Measurements from ENCODE around the gene CHRDL1. TPM values are rescaled to one million over a fixed set of nuclear protein-coding genes. Genes with fewer than 3 reads are reported as not detected.

CHRDL1 gene
- total RNA-seq, 1 experiment from 2014 or later: 0.47 TPM

DNA sequence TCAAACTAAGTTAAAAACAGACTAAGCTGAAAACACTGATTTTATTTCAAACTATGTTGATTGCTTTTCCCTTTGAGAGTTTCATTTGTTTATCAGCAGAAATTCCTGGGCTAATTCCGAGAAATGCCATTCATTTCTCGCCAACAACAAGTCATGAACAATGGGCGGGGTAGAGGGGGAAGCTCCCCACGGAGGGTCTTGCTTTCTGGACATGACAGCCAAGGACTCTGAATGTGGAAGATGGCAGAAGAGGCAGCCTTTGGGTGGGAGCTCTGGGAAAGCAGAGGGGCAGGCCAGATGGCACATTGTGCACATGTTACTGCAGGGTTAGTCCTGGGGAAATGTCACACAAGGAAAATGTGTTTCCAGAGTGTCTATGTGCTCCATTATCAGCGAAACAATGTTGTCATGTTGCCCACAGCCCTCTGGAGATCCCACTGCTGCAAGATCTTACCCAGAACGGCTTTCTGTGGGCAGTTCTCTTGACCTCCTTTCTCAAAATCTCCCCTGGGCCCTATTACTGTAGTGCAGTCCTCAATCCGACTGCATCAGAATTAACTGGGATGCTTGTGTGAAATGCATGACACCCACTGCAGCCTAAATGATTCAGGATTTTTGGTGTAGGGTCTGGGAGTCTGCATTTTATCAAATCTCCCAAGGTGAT, 45.0 kb downstream of the CHRDL1 start:
- no peak for ATAC-seq
- Histone ChIP-seq H3K4me1 (ENCODE audit: insufficient read depth, low read length) (no peaks in the 10 kb centered on the region), H3K9ac (ENCODE audit: low read length) (no peak overlapping the region), H4K20me1 (ENCODE audit: low read length) (no peaks in the 10 kb centered on the region), H3F3A (ENCODE audit: low read length, unreplicated experiment) (no peaks in the 10 kb centered on the region), H3K4me3 (ENCODE audit: low read length) (no peak overlapping the region), H3K79me2 (ENCODE audit: low read length) (no peaks in the 10 kb centered on the region), H3K36me3 (ENCODE audit: low read depth, low read length) (no peaks in the 10 kb centered on the region), H3K9me2 (replicated peaks; ENCODE audit: low read length) (no peaks in the 10 kb centered on the region), H3K27me3 (ENCODE audit: low read length) (no peaks in the 10 kb centered on the region), H3K4me2 (ENCODE audit: low read length) (no peak overlapping the region), H3K27ac (ENCODE audit: low read length) (no peak overlapping the region), H3K9me3 (ENCODE audit: low read length) (no peaks in the 10 kb centered on the region), H2AFZ (ENCODE audit: low read length) (no peak overlapping the region)
- intact Hi-C loops (cut with micrococcal nuclease): no loop called here
- BruUV-seq (replicated peaks): no TSS peak
- TF ChIP-seq EZH2phosphoT487 (IDR thresholded peaks at IDR 0.05; ENCODE audit: borderline replicate concordance, low read length): no peak
- TF ChIP-seq, protein P1, sequence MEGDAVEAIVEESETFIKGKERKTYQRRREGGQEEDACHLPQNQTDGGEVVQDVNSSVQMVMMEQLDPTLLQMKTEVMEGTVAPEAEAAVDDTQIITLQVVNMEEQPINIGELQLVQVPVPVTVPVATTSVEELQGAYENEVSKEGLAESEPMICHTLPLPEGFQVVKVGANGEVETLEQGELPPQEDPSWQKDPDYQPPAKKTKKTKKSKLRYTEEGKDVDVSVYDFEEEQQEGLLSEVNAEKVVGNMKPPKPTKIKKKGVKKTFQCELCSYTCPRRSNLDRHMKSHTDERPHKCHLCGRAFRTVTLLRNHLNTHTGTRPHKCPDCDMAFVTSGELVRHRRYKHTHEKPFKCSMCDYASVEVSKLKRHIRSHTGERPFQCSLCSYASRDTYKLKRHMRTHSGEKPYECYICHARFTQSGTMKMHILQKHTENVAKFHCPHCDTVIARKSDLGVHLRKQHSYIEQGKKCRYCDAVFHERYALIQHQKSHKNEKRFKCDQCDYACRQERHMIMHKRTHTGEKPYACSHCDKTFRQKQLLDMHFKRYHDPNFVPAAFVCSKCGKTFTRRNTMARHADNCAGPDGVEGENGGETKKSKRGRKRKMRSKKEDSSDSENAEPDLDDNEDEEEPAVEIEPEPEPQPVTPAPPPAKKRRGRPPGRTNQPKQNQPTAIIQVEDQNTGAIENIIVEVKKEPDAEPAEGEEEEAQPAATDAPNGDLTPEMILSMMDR (conservative IDR thresholded peaks at IDR 0.05; ENCODE audit: low read depth, low read length): no peak
- no peak for TF ChIP-seq EZH2 (IDR thresholded peaks at IDR 0.05; ENCODE audit: low read length, unreplicated experiment)
- ChIA-PET POLR2A (ENCODE audit: unreplicated experiment) (no interaction called here), CTCF (no interaction called here)
- DNase-seq: no peak

DNA sequence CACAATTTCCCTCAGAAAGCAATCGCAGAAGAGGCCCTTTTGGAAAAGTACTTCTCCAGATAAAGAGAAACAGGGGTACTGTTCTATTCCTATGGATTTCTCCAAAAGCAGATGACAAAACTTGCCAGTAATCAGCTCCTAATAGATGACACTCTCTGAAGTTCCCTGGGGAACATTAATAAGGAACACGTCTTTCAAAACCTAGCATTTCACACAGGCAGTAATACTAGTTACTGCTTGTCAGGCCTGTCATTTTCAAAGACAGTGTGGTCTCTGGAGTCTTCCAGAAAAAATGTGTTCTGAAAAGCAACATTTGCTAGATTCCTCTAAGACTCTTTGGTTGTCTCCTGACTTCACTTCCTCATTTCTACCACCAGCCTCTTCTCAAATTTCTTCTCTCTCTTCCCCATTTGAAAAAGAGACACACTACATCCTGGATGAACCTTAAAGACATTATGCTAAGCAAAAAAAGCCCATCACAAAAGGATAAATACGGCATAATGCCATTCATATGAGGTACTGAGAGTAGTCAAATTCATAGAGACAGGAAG, 47.3 kb downstream of the CHRDL1 start:
- no peaks in the 10 kb centered on the region for H3F3A ChIP-seq (ENCODE audit: low read length, unreplicated experiment)
- no peaks in the 10 kb centered on the region for H3K9me2 ChIP-seq (replicated peaks; ENCODE audit: low read length)
- H3K9me3 ChIP-seq (ENCODE audit: low read length): no peaks in the 10 kb centered on the region
- H3K36me3 ChIP-seq (ENCODE audit: low read depth, low read length): no peaks in the 10 kb centered on the region
- no peak for ATAC-seq
- ChIA-PET POLR2A (ENCODE audit: unreplicated experiment) (no interaction called here), CTCF (no interaction called here)
- no peak overlapping the region for H3K4me2 ChIP-seq (ENCODE audit: low read length)
- no peak overlapping the region for H2AFZ ChIP-seq (ENCODE audit: low read length)
- no peaks in the 10 kb centered on the region for H3K79me2 ChIP-seq (ENCODE audit: low read length)
- H3K27ac ChIP-seq (ENCODE audit: low read length): no peak overlapping the region
- no peaks in the 10 kb centered on the region for H4K20me1 ChIP-seq (ENCODE audit: low read length)
- TF ChIP-seq EZH2phosphoT487 (IDR thresholded peaks at IDR 0.05; ENCODE audit: borderline replicate concordance, low read length) (no peak), EZH2 (IDR thresholded peaks at IDR 0.05; ENCODE audit: low read length, unreplicated experiment) (no peak)
- TF ChIP-seq, protein P1 (conservative IDR thresholded peaks at IDR 0.05; ENCODE audit: low read depth, low read length): no peak
- DNase-seq: no peak
- BruUV-seq (replicated peaks): no TSS peak
- H3K4me1 ChIP-seq (ENCODE audit: insufficient read depth, low read length): no peaks in the 10 kb centered on the region
- intact Hi-C loops (cut with micrococcal nuclease): no loop called here
- H3K4me3 ChIP-seq (ENCODE audit: low read length): no peak overlapping the region
- H3K9ac ChIP-seq (ENCODE audit: low read length): no peak overlapping the region
- no peaks in the 10 kb centered on the region for H3K27me3 ChIP-seq (ENCODE audit: low read length)

- CTCF ChIA-PET: no interaction called here
- no peak for ATAC-seq
Observed at GRCh38 chrX:110746014-110746413, 49.6 kb downstream of the CHRDL1 start.

More at GRCh38 chrX:110746014-110746413, 49.6 kb downstream of the CHRDL1 start:
- no peaks in the 10 kb centered on the region for H3K36me3 ChIP-seq (ENCODE audit: low read depth, low read length)
- POLR2A ChIA-PET (ENCODE audit: unreplicated experiment): no interaction called here
- H3K9me2 ChIP-seq (replicated peaks; ENCODE audit: low read length): no peaks in the 10 kb centered on the region
- no peaks in the 10 kb centered on the region for H3K79me2 ChIP-seq (ENCODE audit: low read length)
- no peak overlapping the region for H3K4me3 ChIP-seq (ENCODE audit: low read length)
- no peaks in the 10 kb centered on the region for H3F3A ChIP-seq (ENCODE audit: low read length, unreplicated experiment)
- H3K4me2 ChIP-seq (ENCODE audit: low read length): no peak overlapping the region
- intact Hi-C loops (cut with micrococcal nuclease): no loop called here
- no peak overlapping the region for H3K27ac ChIP-seq (ENCODE audit: low read length)
- DNase-seq: no peak
- H3K27me3 ChIP-seq (ENCODE audit: low read length): no peaks in the 10 kb centered on the region
- H4K20me1 ChIP-seq (ENCODE audit: low read length): no peaks in the 10 kb centered on the region
- H3K9me3 ChIP-seq (ENCODE audit: low read length): no peaks in the 10 kb centered on the region
- no peaks in the 10 kb centered on the region for H3K4me1 ChIP-seq (ENCODE audit: insufficient read depth, low read length)
- BruUV-seq (replicated peaks): no TSS peak
- H3K9ac ChIP-seq (ENCODE audit: low read length): no peak overlapping the region
- TF ChIP-seq EZH2phosphoT487 (IDR thresholded peaks at IDR 0.05; ENCODE audit: borderline replicate concordance, low read length) (no peak), EZH2 (IDR thresholded peaks at IDR 0.05; ENCODE audit: low read length, unreplicated experiment) (no peak)
- TF ChIP-seq, protein P1 (conservative IDR thresholded peaks at IDR 0.05; ENCODE audit: low read depth, low read length): no peak
- no peak overlapping the region for H2AFZ ChIP-seq (ENCODE audit: low read length)

Measured in PC-3 (cell line).